NCI-H128 (cell line): ENCODE results near the gene BPIFB2.
"Not testable (repeated sequence)": the region's sequence is repeated elsewhere in the genome, so short reads cannot be mapped to it uniquely, and the experiment has no call there.

Experiments
- DNase-seq: peaks from one replicate; lab custom pipeline; 2025; ENCODE audit not compliant: unreplicated experiment; lab: John Stamatoyannopoulos, UW

The BPIFB2 gene, protein sequence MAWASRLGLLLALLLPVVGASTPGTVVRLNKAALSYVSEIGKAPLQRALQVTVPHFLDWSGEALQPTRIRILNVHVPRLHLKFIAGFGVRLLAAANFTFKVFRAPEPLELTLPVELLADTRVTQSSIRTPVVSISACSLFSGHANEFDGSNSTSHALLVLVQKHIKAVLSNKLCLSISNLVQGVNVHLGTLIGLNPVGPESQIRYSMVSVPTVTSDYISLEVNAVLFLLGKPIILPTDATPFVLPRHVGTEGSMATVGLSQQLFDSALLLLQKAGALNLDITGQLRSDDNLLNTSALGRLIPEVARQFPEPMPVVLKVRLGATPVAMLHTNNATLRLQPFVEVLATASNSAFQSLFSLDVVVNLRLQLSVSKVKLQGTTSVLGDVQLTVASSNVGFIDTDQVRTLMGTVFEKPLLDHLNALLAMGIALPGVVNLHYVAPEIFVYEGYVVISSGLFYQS

GRCh38 chr20:33007376-33008335 is at the start of gene BPIFB2:
BPIFB2 (plus strand) TSS chr20:33007704; CDS start chr20:33008575, 871 bp downstream.
- no peak for DNase-seq

DNA sequence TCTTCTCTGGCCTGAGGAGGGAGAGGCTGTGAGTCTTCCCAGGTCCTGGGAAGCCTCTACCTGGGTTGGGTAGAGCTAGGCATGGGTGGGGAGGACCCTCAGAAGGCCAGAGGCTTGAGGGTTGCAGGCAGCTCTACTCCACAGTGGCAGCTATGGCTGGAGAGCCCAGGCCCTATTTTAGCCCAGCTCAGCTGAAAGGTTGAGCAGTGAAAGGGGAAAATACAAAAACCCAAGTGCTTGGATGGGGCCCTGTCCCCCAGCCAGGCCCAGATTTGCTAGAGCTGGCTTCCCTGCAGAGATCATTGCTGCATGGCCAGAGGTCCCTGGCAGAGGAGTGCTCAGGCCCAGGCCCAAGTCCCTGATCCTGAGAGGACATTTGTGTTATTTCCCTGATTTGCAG is 48.9 kb upstream of the BPIFB2 start:
- no peak for DNase-seq

DNA sequence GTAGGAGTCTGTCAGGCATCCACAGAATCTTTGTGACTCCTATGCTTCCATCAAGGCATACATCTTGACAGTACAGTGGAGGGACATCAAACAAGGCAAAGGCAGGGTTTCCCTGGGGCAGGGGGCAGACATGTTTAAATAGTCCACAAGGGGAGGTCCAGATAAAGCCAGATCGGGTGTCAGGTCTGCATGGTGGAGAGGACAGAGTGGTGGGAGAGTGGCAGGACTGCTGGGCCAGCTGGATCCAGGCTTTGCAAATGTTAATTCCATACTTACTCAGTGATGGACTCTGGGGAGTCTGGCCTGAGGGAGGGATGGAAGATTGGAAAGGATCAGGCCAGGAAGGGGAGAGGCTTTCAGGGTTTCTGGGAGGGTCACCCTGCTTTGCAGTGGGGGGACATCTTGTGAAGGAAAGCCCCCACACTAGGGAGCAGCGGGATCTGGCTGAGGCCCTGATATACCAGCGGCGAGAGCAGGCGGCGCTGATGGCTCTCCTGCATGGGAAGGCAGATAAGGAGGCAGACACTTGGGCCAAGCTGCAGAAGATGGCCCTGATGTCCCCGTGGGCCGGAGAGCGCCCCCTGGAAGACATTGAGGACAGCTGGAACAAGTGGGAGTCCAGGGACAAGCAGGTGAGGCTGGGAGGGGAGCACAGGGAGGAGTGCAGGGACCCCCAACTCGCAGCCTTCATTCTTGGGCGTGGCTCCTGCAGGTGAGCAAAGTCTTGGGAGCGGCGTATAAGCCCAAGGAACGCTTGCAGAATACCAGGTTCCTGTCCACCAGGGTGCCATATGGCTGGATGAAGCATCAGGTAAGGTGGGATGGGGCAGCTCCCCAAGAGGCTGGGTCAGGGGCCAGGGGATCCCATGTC is 47.9 kb upstream of the BPIFB2 start:
- no peak for DNase-seq

GRCh38 chr20:32960222-32960518 is 47.3 kb upstream of the BPIFB2 start:
- no peak for DNase-seq

GRCh38 chr20:32960849-32961731 is 46.4 kb upstream of the BPIFB2 start:
- DNase-seq = no peak

DNA sequence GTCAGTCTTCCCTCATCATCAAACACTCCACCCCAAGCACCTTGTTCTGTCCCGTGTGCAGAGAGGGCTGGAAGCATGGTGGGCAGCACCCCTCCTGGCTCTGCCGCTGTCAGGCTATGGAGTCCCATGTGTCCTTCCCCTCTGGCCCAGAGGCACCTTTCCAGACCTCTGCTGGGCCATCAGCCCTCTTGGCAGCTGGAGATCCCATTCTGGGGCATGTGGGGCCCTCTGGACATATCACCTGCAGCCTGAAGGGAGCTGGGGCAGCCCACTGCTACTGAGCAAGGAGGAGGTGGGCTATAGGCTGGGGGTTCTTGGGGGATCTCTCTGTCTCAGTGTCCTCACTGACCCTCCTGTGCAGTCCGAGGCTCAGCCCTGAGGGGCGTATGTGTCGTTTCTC is 45.5 kb upstream of the BPIFB2 start:
- no peak for DNase-seq

- DNase-seq = not testable (repeated sequence)
These were observed 44.9 kb upstream of the BPIFB2 start for GRCh38 chr20:32962646-32963045.

GRCh38 chr20:32963176-32963575 is 44.3 kb upstream of the BPIFB2 start:
- no peak for DNase-seq

DNA sequence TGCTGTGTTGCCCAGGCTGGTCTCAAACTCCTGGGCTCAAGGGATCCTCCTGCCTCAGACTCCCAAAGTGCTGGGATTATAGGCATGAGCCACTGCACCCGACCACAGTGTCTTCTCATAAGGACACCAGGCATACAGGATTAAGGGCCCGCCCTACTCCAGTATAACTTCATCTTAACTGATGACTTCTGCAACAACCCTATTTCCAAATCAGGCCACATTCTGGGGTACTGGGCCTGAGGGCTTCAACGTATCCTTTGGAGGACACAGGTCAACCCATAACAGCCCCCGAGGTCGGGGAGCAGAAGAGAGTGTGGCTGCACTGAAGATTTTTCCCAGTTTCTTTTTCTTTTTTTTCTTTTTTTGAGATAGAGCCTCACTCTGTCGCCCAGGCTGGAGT is 42.9 kb upstream of the BPIFB2 start:
- DNase-seq = no peak

GRCh38 chr20:32965115-32965514 is 42.4 kb upstream of the BPIFB2 start:
- DNase-seq = no peak

- DNase-seq = no peak
These were observed 41.7 kb upstream of the BPIFB2 start for GRCh38 chr20:32965581-32966373.

- no peak for DNase-seq
These were observed 41.1 kb upstream of the BPIFB2 start for GRCh38 chr20:32966382-32966781.

GRCh38 chr20:32966881-32967781 is 40.4 kb upstream of the BPIFB2 start:
- DNase-seq = no peak

GRCh38 chr20:32967961-32968457 is 39.5 kb upstream of the BPIFB2 start:
- DNase-seq = no peak

DNA sequence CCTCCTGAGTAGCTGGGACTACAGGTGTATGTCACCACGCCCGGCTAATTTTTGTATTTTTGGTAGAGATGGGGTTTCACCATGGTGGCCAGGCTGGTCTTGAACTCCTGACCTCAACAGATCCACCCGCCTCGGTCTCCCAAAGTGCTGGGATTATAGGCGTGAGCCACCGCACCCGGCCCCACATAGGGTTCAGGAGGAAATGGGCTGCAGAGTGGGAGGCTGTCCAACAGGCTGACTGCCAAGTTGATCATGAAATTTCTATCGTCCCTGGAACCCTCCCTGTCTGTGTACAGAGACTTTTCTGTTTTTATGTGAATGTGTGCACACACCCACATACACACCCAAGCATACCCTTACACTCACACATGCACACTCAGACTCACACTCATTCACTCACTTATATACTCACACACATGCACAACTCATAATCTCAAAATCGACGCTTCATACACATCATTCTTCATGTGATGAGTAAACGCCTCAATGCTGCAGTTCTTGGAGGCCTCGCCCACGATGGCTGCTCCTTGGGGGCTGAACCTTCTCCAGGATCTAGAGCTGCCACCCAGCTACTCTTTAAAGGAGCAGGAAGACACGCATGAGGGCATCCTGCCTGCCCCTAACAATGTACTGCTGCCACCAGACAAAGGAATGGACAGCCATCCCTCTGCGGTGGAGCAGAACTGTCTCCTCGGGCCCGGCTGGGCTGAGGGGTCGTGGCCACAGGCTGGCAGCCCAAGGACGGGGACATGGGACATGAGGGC is 38.8 kb upstream of the BPIFB2 start:
- DNase-seq = no peak

GRCh38 chr20:32969356-32970114 is 38.0 kb upstream of the BPIFB2 start:
- DNase-seq = no peak
